Measurements from ENCODE around the gene SMAP1.

- no peak for TF ChIP-seq POLR2A (IDR thresholded peaks at IDR 0.05)
- no peak for TF ChIP-seq CTCF (IDR thresholded peaks at IDR 0.05)
Measured at GRCh38 chr6:70834520-70834919, 166.8 kb downstream of the SMAP1 start.
